ENCODE results near the gene MRPL14.

The MRPL14 gene

DNA sequence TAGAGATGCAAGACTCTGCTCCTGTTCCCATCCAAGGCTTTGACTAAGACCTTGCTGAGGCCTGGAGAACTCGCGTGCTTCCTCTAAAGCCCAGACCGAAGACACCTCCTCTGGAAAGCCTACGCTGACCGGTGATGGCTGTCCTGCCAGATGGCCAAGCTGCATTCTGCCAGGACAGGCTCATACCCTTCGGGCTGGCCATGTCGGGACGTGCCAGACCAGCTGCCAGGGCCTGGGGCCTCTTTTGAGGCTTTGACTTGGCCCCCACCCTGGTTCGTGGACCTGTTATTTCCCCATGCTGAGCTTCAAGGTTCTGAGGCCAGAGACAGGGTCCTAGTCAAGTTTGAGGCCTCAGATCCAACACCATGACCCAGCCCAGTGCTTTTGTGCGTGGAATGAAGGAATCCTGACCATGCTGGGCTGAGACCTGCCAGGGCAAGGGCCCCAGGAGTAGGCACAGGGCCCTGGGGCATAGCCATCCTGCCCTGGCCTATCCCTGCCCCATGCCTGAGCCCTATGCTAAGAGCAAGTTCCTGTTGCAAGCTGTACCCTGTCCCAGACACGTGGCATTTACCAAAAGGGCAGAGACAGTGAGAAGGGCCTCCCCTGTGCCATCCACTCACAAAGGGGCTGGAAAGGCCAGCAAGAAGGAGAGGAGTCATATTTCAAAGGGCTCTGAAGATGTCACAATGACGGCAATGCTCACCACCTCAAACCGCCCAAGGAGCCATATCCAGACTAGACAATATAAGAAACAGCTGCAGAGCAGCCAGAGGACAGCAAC, 42.8 kb downstream of the MRPL14 start:
- TF ChIP-seq SPI1 (IDR thresholded peaks at IDR 0.05; ENCODE audit: borderline replicate concordance, low read depth) (no peak), GABPA (IDR thresholded peaks at IDR 0.05; ENCODE audit: low read depth) (no peak), POLR2AphosphoS5 (IDR thresholded peaks at IDR 0.05; ENCODE audit: low read depth) (no peak)
- TF ChIP-seq, protein P1, sequence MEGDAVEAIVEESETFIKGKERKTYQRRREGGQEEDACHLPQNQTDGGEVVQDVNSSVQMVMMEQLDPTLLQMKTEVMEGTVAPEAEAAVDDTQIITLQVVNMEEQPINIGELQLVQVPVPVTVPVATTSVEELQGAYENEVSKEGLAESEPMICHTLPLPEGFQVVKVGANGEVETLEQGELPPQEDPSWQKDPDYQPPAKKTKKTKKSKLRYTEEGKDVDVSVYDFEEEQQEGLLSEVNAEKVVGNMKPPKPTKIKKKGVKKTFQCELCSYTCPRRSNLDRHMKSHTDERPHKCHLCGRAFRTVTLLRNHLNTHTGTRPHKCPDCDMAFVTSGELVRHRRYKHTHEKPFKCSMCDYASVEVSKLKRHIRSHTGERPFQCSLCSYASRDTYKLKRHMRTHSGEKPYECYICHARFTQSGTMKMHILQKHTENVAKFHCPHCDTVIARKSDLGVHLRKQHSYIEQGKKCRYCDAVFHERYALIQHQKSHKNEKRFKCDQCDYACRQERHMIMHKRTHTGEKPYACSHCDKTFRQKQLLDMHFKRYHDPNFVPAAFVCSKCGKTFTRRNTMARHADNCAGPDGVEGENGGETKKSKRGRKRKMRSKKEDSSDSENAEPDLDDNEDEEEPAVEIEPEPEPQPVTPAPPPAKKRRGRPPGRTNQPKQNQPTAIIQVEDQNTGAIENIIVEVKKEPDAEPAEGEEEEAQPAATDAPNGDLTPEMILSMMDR (IDR thresholded peaks at IDR 0.05; ENCODE audit: insufficient read depth, low read length): no peak
- TF ChIP-seq, protein P2, sequence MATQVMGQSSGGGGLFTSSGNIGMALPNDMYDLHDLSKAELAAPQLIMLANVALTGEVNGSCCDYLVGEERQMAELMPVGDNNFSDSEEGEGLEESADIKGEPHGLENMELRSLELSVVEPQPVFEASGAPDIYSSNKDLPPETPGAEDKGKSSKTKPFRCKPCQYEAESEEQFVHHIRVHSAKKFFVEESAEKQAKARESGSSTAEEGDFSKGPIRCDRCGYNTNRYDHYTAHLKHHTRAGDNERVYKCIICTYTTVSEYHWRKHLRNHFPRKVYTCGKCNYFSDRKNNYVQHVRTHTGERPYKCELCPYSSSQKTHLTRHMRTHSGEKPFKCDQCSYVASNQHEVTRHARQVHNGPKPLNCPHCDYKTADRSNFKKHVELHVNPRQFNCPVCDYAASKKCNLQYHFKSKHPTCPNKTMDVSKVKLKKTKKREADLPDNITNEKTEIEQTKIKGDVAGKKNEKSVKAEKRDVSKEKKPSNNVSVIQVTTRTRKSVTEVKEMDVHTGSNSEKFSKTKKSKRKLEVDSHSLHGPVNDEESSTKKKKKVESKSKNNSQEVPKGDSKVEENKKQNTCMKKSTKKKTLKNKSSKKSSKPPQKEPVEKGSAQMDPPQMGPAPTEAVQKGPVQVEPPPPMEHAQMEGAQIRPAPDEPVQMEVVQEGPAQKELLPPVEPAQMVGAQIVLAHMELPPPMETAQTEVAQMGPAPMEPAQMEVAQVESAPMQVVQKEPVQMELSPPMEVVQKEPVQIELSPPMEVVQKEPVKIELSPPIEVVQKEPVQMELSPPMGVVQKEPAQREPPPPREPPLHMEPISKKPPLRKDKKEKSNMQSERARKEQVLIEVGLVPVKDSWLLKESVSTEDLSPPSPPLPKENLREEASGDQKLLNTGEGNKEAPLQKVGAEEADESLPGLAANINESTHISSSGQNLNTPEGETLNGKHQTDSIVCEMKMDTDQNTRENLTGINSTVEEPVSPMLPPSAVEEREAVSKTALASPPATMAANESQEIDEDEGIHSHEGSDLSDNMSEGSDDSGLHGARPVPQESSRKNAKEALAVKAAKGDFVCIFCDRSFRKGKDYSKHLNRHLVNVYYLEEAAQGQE (IDR thresholded peaks at IDR 0.05; ENCODE audit: insufficient replicate concordance, low read depth): no peak
- no peak for DNase-seq (ENCODE audit: low read depth in 1 of 2, low spot score in 1 of 2)
- no peak overlapping the region for H3K27ac ChIP-seq (replicated peaks)

DNA sequence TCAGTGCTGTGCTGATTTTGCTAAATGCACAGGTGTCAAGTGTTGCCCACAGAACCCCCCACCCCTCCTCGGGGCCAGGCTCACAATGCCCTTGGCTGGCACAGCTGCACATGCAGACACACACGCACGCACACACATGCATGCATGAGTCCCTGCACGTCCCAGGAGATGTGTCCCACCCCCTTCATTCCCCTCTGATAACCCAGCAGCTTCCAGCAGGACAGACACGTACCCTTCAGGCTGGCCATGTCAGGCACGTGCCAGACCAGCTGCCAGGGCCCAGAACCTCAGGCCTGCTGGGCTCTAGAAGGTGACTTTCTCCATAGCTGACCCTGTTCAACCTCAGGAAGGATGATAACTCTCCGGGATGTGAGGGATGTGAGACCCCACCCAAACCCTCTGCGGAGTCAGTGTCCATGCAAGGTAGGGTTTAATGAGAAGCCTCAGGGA, 44.4 kb downstream of the MRPL14 start:
- Histone ChIP-seq H3K27ac (replicated peaks) (no peak overlapping the region), H3K27me3 (ENCODE audit: insufficient read depth, poor library complexity, severe bottlenecking) (no peaks in the 10 kb centered on the region), H3K4me3 (replicated peaks; ENCODE audit: insufficient read depth, low read length) (no peak overlapping the region)
- DNase-seq (ENCODE audit: low read depth in 1 of 2, low spot score in 1 of 2): no peak
- TF ChIP-seq SPI1 (IDR thresholded peaks at IDR 0.05; ENCODE audit: borderline replicate concordance, low read depth) (no peak), GABPA (IDR thresholded peaks at IDR 0.05; ENCODE audit: low read depth) (no peak), POLR2AphosphoS5 (IDR thresholded peaks at IDR 0.05; ENCODE audit: low read depth) (no peak)
- TF ChIP-seq, protein P2 (IDR thresholded peaks at IDR 0.05; ENCODE audit: insufficient replicate concordance, low read depth): no peak
- TF ChIP-seq, protein P1 (IDR thresholded peaks at IDR 0.05; ENCODE audit: insufficient read depth, low read length): no peak

More for the DNA sequence above, 42.8 kb downstream of the MRPL14 start:
- Histone ChIP-seq H3K27me3 (ENCODE audit: insufficient read depth, poor library complexity, severe bottlenecking) (no peaks in the 10 kb centered on the region), H3K4me3 (replicated peaks; ENCODE audit: insufficient read depth, low read length) (no peak overlapping the region)

GRCh38 chr6:44081753-44082152, 45.5 kb downstream of the MRPL14 start:
- H3K4me3 ChIP-seq (replicated peaks; ENCODE audit: insufficient read depth, low read length): no peak overlapping the region
- TF ChIP-seq SPI1 (IDR thresholded peaks at IDR 0.05; ENCODE audit: borderline replicate concordance, low read depth) (no peak), POLR2AphosphoS5 (IDR thresholded peaks at IDR 0.05; ENCODE audit: low read depth) (no peak), GABPA (IDR thresholded peaks at IDR 0.05; ENCODE audit: low read depth) (no peak)
- TF ChIP-seq, protein P1 (IDR thresholded peaks at IDR 0.05; ENCODE audit: insufficient read depth, low read length): no peak
- TF ChIP-seq, protein P2 (IDR thresholded peaks at IDR 0.05; ENCODE audit: insufficient replicate concordance, low read depth): no peak
- DNase-seq (ENCODE audit: low read depth in 1 of 2, low spot score in 1 of 2): no peak
- no peak overlapping the region for H3K27ac ChIP-seq (replicated peaks)
- H3K27me3 ChIP-seq (ENCODE audit: insufficient read depth, poor library complexity, severe bottlenecking): no peaks in the 10 kb centered on the region

Data from HL-60 (cell line).